ENCODE data around the gene FUZ. TPM values are rescaled to one million over a fixed set of nuclear protein-coding genes. Genes with fewer than 3 reads are reported as not detected.

FUZ gene
- total RNA-seq = 10 to 100 TPM; 17.7 to 33.1 (median 20.6) TPM
- total RNA-seq (2013) = 15.1 TPM

GRCh38 chr19:49812997-49813861 is at the start of gene FUZ:
Gene FUZ (minus strand): TSS chr19:49813292. CDS start chr19:49813106, 186 bp downstream.
- H3K4me1 Mint-ChIP-seq = peaks cover 23 to 50% of the 10 kb centered on the region in 2 donors
- ATAC-seq = peak; percentile 57 to 85 (median 71)

GRCh38 chr19:49862391-49863253 is 49.5 kb upstream of the FUZ start:
- Mint-ChIP-seq H3K4me1 (peaks cover 14 to 18% of the 10 kb centered on the region in 2 donors), H3K27me3 (ENCODE audit: low read depth in 2 of 2) (no peaks in the 10 kb centered on the region), H3K27ac (peak overlapping the region in 1 of 2 donors; percentile 36), H3K4me3 (no peak overlapping the region), H3K36me3 (no peaks in the 10 kb centered on the region), H3K9me3 (no peaks in the 10 kb centered on the region)
- intact Hi-C loops (cut with micrococcal nuclease) = no loop called here
- DNase-seq (peak in 1 of 2 donors; percentile 37), ATAC-seq (no peak)
- 92% methylated on average over 49 of the region's 49 CpGs for WGBS (ENCODE audit: insufficient coverage)
- Histone ChIP-seq H3K9me3 (ENCODE audit: control insufficient read depth, insufficient read depth, low read length) (no peaks in the 10 kb centered on the region), H3K27me3 (ENCODE audit: control insufficient read depth, insufficient read depth, low read length) (no peaks in the 10 kb centered on the region), H3K27ac (ENCODE audit: low read length) (no peak overlapping the region), H3K4me1 (ENCODE audit: control insufficient read depth, insufficient read depth, low read length) (peaks cover 23% of the 10 kb centered on the region), H3K36me3 (ENCODE audit: control insufficient read depth, insufficient read depth, low read length) (peaks cover 46% of the 10 kb centered on the region), H3K4me3 (ENCODE audit: low read length) (no peak overlapping the region)
- no peak for TF ChIP-seq CTCF (IDR thresholded peaks at IDR 0.05)

More at GRCh38 chr19:49812997-49813861, at the start of gene FUZ:
- Histone ChIP-seq H3K4me1 (ENCODE audit: control insufficient read depth, insufficient read depth, low read length) (peaks cover 39% of the 10 kb centered on the region), H3K27me3 (ENCODE audit: control insufficient read depth, insufficient read depth, low read length) (no peaks in the 10 kb centered on the region), H3K4me3 (ENCODE audit: low read length) (peak within 1 kb of the TSS; percentile 69), H3K36me3 (ENCODE audit: control insufficient read depth, insufficient read depth, low read length) (no peaks in the 10 kb centered on the region), H3K9me3 (ENCODE audit: control insufficient read depth, insufficient read depth, low read length) (no peaks in the 10 kb centered on the region), H3K27ac (ENCODE audit: low read length) (peak within 1 kb of the TSS; percentile 96)
- WGBS (ENCODE audit: insufficient coverage) = under 1% methylated on average over 38 of the region's 45 CpGs
- peak within 1 kb of the TSS; percentile 93 for H3K4me3 Mint-ChIP-seq
- H3K9me3 Mint-ChIP-seq = no peaks in the 10 kb centered on the region
- peak; percentile 88 to 98 for DNase-seq
- intact Hi-C loops (cut with micrococcal nuclease) = loop anchor here (1.0 to 2.0 kb wide), 3 partner anchors 46 to 77 kb away; partner anchors contain the start of genes AKT1S1, AP2A1 and TBC1D17
- H3K27ac Mint-ChIP-seq = peak within 1 kb of the TSS; percentile 95 to 97
- H3K36me3 Mint-ChIP-seq = no peaks in the 10 kb centered on the region
- no peak for TF ChIP-seq CTCF (IDR thresholded peaks at IDR 0.05)
- H3K27me3 Mint-ChIP-seq (ENCODE audit: low read depth in 2 of 2) = no peaks in the 10 kb centered on the region

GRCh38 chr19:49861541-49862378 is 48.7 kb upstream of the FUZ start:
- Mint-ChIP-seq H3K4me3 (no peak overlapping the region), H3K27ac (no peak overlapping the region), H3K9me3 (no peaks in the 10 kb centered on the region), H3K4me1 (peaks cover 12 to 14% of the 10 kb centered on the region in 2 donors), H3K36me3 (no peaks in the 10 kb centered on the region), H3K27me3 (ENCODE audit: low read depth in 2 of 2) (no peaks in the 10 kb centered on the region)
- no peaks in the 10 kb centered on the region for H3K9me3 ChIP-seq (ENCODE audit: control insufficient read depth, insufficient read depth, low read length)
- H3K4me1 ChIP-seq (ENCODE audit: control insufficient read depth, insufficient read depth, low read length) = peaks cover 19% of the 10 kb centered on the region
- TF ChIP-seq CTCF (IDR thresholded peaks at IDR 0.05) = no peak
- peaks cover 48% of the 10 kb centered on the region for H3K36me3 ChIP-seq (ENCODE audit: control insufficient read depth, insufficient read depth, low read length)
- DNase-seq (no peak), ATAC-seq (peak in 2 of 3 donors; percentile 18 to 19)
- H3K27me3 ChIP-seq (ENCODE audit: control insufficient read depth, insufficient read depth, low read length) = no peaks in the 10 kb centered on the region
- no peak overlapping the region for H3K27ac ChIP-seq (ENCODE audit: low read length)
- H3K4me3 ChIP-seq (ENCODE audit: low read length) = no peak overlapping the region
- WGBS (ENCODE audit: insufficient coverage) = 93% methylated on average over 57 of the region's 60 CpGs
- intact Hi-C loops (cut with micrococcal nuclease) = no loop called here
